SK-N-SH (cell line): Measurements from ENCODE around the gene TES.

Experiments used
- FOSL2 ChIP-seq: IDR thresholded peaks from 2 replicates; pipeline ENCODE4 v1.4.0; 2012; ENCODE audit warnings: low read depth, mild to moderate bottlenecking, moderate library complexity, borderline replicate concordance
- GABPA ChIP-seq: IDR thresholded peaks from 2 replicates; pipeline ENCODE4 v1.4.0; 2012; ENCODE audit warnings: low read depth, mild to moderate bottlenecking
- NRF1 ChIP-seq: IDR thresholded peaks from 2 replicates; pipeline ENCODE4 v1.6.1; 2012; ENCODE audit warnings: low read depth, mild to moderate bottlenecking, low read length
- POLR2AphosphoS5 ChIP-seq: IDR thresholded peaks from 2 replicates; pipeline ENCODE4 v1.6.1; 2012; ENCODE audit warnings: low read depth, low read length
- SMC3 ChIP-seq: IDR thresholded peaks from 2 replicates; pipeline ENCODE4 v1.6.1; 2012; ENCODE audit warnings: low read depth, low read length, improper control_type of control experiment
- TAF1 ChIP-seq: IDR thresholded peaks from 2 replicates; pipeline ENCODE4 v1.6.1; 2012; ENCODE audit warnings: low read depth, mild to moderate bottlenecking, low read length, moderate library complexity, borderline replicate concordance
- YY1 ChIP-seq: IDR thresholded peaks from 2 replicates; pipeline ENCODE4 v1.4.0; 2012; ENCODE audit warnings: low read depth, mild to moderate bottlenecking
- TF ChIP-seq, protein P1 (sequence below): fragments of 200-600 bp; sonication (generic); IDR thresholded peaks from 2 replicates; pipeline ENCODE4 v1.6.1; 2017; ENCODE audit warnings: antibody characterized with exemption, mild to moderate bottlenecking, moderate library complexity
- TF ChIP-seq, protein P2 (sequence below): fragments of 150-350 bp; IDR thresholded peaks from 2 replicates; pipeline ENCODE4 v1.6.1; 2017; ENCODE audit warnings: antibody characterized with exemption, low read length, low read depth, borderline replicate concordance
- TF ChIP-seq, protein P3 (sequence below): IDR thresholded peaks from 2 replicates; pipeline ENCODE4 v1.6.1; 2012; ENCODE audit warnings: mild to moderate bottlenecking, low read depth, low read length, moderate library complexity

DNA sequence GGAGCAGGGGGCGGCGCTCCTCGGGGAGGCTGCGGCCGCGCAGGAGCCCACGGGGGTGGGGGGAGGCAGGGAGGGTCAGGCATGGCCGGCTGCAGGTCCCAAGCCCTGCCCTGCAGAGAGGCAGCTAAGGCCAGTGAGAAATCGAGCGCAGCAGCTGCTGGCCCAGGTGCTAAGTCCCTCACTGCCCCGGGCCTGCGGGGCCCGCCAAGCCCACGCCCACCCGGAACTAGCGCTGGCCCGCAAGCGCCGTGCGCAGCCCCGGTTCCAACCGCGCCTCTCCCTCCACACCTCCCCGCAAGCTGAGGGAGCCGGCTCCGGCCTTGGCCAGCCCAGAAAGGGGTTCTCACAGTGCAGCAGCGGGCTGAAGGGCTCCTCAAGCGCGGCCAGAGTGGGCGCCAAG, 28.3 kb upstream of the TES start:
- TF ChIP-seq, protein P1, sequence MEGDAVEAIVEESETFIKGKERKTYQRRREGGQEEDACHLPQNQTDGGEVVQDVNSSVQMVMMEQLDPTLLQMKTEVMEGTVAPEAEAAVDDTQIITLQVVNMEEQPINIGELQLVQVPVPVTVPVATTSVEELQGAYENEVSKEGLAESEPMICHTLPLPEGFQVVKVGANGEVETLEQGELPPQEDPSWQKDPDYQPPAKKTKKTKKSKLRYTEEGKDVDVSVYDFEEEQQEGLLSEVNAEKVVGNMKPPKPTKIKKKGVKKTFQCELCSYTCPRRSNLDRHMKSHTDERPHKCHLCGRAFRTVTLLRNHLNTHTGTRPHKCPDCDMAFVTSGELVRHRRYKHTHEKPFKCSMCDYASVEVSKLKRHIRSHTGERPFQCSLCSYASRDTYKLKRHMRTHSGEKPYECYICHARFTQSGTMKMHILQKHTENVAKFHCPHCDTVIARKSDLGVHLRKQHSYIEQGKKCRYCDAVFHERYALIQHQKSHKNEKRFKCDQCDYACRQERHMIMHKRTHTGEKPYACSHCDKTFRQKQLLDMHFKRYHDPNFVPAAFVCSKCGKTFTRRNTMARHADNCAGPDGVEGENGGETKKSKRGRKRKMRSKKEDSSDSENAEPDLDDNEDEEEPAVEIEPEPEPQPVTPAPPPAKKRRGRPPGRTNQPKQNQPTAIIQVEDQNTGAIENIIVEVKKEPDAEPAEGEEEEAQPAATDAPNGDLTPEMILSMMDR = no peak
- no peak for TF ChIP-seq POLR2AphosphoS5
- no peak for TF ChIP-seq YY1
- no peak for TF ChIP-seq NRF1
- TF ChIP-seq, protein P2, sequence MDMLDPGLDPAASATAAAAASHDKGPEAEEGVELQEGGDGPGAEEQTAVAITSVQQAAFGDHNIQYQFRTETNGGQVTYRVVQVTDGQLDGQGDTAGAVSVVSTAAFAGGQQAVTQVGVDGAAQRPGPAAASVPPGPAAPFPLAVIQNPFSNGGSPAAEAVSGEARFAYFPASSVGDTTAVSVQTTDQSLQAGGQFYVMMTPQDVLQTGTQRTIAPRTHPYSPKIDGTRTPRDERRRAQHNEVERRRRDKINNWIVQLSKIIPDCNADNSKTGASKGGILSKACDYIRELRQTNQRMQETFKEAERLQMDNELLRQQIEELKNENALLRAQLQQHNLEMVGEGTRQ = no peak
- no peak for TF ChIP-seq GABPA
- no peak for TF ChIP-seq SMC3
- TF ChIP-seq, protein P3, sequence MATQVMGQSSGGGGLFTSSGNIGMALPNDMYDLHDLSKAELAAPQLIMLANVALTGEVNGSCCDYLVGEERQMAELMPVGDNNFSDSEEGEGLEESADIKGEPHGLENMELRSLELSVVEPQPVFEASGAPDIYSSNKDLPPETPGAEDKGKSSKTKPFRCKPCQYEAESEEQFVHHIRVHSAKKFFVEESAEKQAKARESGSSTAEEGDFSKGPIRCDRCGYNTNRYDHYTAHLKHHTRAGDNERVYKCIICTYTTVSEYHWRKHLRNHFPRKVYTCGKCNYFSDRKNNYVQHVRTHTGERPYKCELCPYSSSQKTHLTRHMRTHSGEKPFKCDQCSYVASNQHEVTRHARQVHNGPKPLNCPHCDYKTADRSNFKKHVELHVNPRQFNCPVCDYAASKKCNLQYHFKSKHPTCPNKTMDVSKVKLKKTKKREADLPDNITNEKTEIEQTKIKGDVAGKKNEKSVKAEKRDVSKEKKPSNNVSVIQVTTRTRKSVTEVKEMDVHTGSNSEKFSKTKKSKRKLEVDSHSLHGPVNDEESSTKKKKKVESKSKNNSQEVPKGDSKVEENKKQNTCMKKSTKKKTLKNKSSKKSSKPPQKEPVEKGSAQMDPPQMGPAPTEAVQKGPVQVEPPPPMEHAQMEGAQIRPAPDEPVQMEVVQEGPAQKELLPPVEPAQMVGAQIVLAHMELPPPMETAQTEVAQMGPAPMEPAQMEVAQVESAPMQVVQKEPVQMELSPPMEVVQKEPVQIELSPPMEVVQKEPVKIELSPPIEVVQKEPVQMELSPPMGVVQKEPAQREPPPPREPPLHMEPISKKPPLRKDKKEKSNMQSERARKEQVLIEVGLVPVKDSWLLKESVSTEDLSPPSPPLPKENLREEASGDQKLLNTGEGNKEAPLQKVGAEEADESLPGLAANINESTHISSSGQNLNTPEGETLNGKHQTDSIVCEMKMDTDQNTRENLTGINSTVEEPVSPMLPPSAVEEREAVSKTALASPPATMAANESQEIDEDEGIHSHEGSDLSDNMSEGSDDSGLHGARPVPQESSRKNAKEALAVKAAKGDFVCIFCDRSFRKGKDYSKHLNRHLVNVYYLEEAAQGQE = no peak
- no peak for TF ChIP-seq FOSL2
- no peak for TF ChIP-seq TAF1
